GM12872 (cell line): ENCODE measurements around the gene PAMR1.

Experiments
- TF ChIP-seq, protein P1 (sequence below): IDR thresholded peaks from 3 replicates; pipeline ENCODE4 v1.5.1; 2011; ENCODE audit warnings: low read depth, mild to moderate bottlenecking, low read length, moderate library complexity; ENCODE audit not compliant: insufficient read depth

Gene PAMR1

GRCh38 chr11:35464308-35464707, 61.1 kb downstream of the PAMR1 start:
- TF ChIP-seq, protein P1, sequence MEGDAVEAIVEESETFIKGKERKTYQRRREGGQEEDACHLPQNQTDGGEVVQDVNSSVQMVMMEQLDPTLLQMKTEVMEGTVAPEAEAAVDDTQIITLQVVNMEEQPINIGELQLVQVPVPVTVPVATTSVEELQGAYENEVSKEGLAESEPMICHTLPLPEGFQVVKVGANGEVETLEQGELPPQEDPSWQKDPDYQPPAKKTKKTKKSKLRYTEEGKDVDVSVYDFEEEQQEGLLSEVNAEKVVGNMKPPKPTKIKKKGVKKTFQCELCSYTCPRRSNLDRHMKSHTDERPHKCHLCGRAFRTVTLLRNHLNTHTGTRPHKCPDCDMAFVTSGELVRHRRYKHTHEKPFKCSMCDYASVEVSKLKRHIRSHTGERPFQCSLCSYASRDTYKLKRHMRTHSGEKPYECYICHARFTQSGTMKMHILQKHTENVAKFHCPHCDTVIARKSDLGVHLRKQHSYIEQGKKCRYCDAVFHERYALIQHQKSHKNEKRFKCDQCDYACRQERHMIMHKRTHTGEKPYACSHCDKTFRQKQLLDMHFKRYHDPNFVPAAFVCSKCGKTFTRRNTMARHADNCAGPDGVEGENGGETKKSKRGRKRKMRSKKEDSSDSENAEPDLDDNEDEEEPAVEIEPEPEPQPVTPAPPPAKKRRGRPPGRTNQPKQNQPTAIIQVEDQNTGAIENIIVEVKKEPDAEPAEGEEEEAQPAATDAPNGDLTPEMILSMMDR = no peak

- TF ChIP-seq, protein P1 = no peak
Measured at GRCh38 chr11:35463331-35463751, 62.1 kb downstream of the PAMR1 start.

DNA sequence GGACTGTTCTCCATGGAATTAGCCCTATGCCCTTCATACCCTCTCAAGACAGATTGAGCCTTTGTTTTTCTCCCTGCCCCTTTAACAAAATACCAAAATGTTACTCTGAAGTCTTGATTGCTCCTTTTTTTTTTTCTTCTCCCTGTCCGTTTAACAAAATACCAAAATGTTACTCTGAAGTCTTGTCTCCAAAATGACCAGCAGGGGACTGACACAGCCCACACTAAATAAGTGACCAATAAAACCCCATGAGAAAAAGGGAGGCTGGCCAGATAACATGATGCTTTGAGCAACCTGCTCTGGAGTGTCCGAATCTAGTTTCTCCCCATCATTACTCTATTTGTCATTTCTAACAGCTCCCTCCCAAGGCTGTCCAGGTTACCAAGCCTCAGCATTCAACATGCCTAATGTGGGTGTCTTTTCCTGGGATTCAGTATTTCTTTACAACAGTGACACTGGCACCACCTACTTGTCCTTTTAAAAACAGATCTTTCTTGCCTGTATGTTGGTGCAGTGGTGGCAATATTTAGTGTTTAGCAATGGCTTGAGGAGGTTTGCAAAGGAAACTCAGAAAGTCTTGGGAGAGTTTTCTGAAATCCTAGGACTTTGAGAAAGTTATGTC, 63.4 kb downstream of the PAMR1 start:
- TF ChIP-seq, protein P1 = no peak

DNA sequence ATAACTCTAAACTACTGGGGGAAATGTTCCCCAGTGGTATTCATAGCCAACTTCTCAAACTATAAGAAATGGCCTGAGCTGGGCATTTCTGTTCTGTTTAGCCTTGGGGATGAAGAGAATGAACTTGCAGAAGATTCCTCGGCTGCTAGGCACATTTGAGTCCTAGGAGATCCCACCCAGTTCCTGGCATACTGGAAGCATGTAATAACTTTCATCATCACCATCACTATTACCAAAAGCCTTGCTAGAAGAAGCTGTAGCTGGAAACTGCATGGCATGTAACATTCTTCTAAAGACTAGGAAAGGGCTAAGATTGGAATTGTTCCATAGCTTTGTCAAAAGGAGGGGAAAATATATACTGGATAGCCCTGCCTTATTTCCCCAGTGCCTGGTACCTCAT, 65.9 kb downstream of the PAMR1 start:
- TF ChIP-seq, protein P1 = no peak

DNA sequence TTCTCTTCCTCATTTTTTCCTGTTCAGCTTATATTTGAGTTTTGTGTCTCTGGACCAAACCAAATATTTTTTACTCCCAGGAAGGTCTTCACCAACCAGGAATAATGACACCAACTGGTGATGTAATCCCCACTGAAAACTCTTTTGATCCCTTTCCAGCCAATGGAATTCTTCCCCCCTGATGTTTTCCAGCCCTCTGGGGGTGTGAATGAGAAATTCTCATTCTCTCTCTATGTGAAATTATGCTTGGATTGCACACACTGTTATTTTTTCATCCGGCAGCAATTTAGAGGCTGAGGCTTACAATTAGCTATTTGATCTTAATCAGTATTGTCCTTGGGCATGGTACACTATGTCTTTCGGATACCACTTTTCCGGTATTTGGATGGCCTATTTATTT, 66.6 kb downstream of the PAMR1 start:
- TF ChIP-seq, protein P1 = no peak

- TF ChIP-seq, protein P1 = no peak
Measured at GRCh38 chr11:35454362-35454761, 71.1 kb downstream of the PAMR1 start.

- TF ChIP-seq, protein P1 = no peak
Measured at GRCh38 chr11:35436581-35437250, 88.7 kb downstream of the PAMR1 start.
